Mesothelial cell of epicardium (in vitro differentiated cells): ENCODE measurements around the gene PLCG1. TPM values are rescaled to one million over a fixed set of nuclear protein-coding genes. Genes with fewer than 3 reads are reported as not detected.

Experiments
- DNase-seq, 2 experiments: peaks; one replicate each; pipeline ENCODE4 v3.0.0; 2021; ENCODE audit warnings: low spot score in 2 of 2; ENCODE audit not compliant: unreplicated experiment in 2 of 2
- H3K27ac Mint-ChIP-seq: 2 replicates; pipeline ENCODE4 v1.8.0; 2021; ENCODE audit warnings: mixed read lengths
- H3K27me3 Mint-ChIP-seq: 2 replicates; pipeline ENCODE4 v1.8.0; 2021; ENCODE audit warnings: low read depth, mixed read lengths
- H3K36me3 Mint-ChIP-seq: 2 replicates; pipeline ENCODE4 v1.8.0; 2021; ENCODE audit warnings: mixed read lengths
- H3K4me1 Mint-ChIP-seq: 2 replicates; pipeline ENCODE4 v1.8.0; 2021; ENCODE audit warnings: mixed read lengths
- H3K4me3 Mint-ChIP-seq: 2 replicates; pipeline ENCODE4 v1.8.0; 2021; ENCODE audit warnings: mild to moderate bottlenecking, moderate library complexity, mixed read lengths
- H3K9me3 Mint-ChIP-seq: 2 replicates; pipeline ENCODE4 v1.8.0; 2021; ENCODE audit warnings: mixed read lengths
- CTCF ChIP-seq: fragments of 200-600 bp; sonication (generic); IDR thresholded peaks from one replicate; pipeline ENCODE4 v1.5.0; 2021; ENCODE audit warnings: antibody characterized with exemption; ENCODE audit not compliant: unreplicated experiment
- total RNA-seq: library from RNA; stranded (reverse); gene quantifications from 3 replicates; pipeline ENCODE4 v1.2.1, GENCODE V29; 2021

The PLCG1 gene
- total RNA-seq, 1 donor from 2014 or later, result 301 TPM

GRCh38 chr20:41179961-41180360, 42.6 kb downstream of the PLCG1 start:
- Mint-ChIP-seq H3K27me3 (no peaks in the 10 kb centered on the region), H3K4me3 (no peak overlapping the region), H3K4me1 (no peaks in the 10 kb centered on the region), H3K36me3 (peaks cover 13% of the 10 kb centered on the region), H3K27ac (no peak overlapping the region), H3K9me3 (no peaks in the 10 kb centered on the region)
- no peak for TF ChIP-seq CTCF
- DNase-seq, result peak in 1 of 2 experiments; percentile 14

DNA sequence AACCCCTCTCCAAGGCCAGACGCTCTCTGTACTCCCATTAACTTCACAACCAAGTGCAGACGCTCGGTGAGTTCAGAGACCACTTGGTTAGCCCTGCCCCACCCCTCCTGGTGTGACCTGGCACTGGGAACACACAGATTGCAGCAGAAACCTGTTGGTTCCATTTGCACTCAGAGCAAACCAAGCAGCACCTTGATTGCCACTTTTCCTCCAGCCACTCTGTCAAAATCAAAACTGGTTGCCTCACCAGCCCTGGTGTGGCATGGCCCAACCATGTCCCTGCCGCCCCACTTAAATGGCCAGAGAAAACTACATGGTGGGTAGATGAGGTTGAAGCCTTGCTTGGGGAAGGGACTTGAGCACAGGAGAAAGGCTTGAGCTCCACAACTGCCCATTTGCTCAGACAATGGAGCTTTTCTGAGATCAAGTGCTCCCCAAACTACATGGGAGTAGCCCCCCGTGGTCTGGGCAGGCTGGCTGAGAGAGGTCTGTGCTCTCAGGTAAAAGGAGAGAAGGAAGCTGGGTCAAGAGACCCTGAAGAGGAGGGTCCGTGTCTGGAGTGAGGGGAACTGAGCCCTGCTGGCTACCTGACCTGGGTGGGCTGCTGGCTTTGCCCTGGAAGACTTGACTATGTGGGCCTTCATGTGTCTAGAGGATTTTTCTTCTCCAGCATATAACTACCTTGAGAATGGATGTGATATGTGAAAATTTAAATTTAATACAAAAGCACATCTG, 43.4 kb downstream of the PLCG1 start:
- H3K4me3 Mint-ChIP-seq, result no peak overlapping the region
- H3K36me3 Mint-ChIP-seq, result peaks cover 12% of the 10 kb centered on the region

GRCh38 chr20:41181567-41181966, 44.2 kb downstream of the PLCG1 start:
- H3K36me3 Mint-ChIP-seq, result peaks cover 10% of the 10 kb centered on the region
- H3K4me3 Mint-ChIP-seq, result no peak overlapping the region
- H3K9me3 Mint-ChIP-seq, result no peaks in the 10 kb centered on the region
- peak in 1 of 2 experiments; percentile 25 for DNase-seq
- no peak for TF ChIP-seq CTCF
- no peaks in the 10 kb centered on the region for H3K27me3 Mint-ChIP-seq
- no peak overlapping the region for H3K27ac Mint-ChIP-seq
- no peaks in the 10 kb centered on the region for H3K4me1 Mint-ChIP-seq

More for the DNA sequence above, 43.4 kb downstream of the PLCG1 start:
- no peak for TF ChIP-seq CTCF
- DNase-seq, result peak; percentile 8 to 10
- Mint-ChIP-seq H3K4me1 (no peaks in the 10 kb centered on the region), H3K9me3 (no peaks in the 10 kb centered on the region), H3K27me3 (no peaks in the 10 kb centered on the region), H3K27ac (no peak overlapping the region)

GRCh38 chr20:41182296-41183212, 45.2 kb downstream of the PLCG1 start:
- no peak for TF ChIP-seq CTCF
- Mint-ChIP-seq H3K36me3 (peaks cover 7% of the 10 kb centered on the region), H3K4me3 (no peak overlapping the region), H3K27ac (no peak overlapping the region), H3K4me1 (no peaks in the 10 kb centered on the region), H3K27me3 (no peaks in the 10 kb centered on the region), H3K9me3 (peaks cover 3% of the 10 kb centered on the region)
- DNase-seq, result peak in 1 of 2 experiments; percentile 3

- peaks cover 9% of the 10 kb centered on the region for H3K9me3 Mint-ChIP-seq
- no peak overlapping the region for H3K4me3 Mint-ChIP-seq
- no peak overlapping the region for H3K27ac Mint-ChIP-seq
- TF ChIP-seq CTCF, result no peak
- H3K27me3 Mint-ChIP-seq, result no peaks in the 10 kb centered on the region
- peaks cover 4% of the 10 kb centered on the region for H3K36me3 Mint-ChIP-seq
- H3K4me1 Mint-ChIP-seq, result no peaks in the 10 kb centered on the region
- peak in 1 of 2 experiments; percentile 14 for DNase-seq
Measured at GRCh38 chr20:41183391-41183790, 46.0 kb downstream of the PLCG1 start.
